Renal pelvis (tissue), 4 donors: ENCODE results near the gene KCNK17. TPM values are rescaled to one million over a fixed set of nuclear protein-coding genes. Genes with fewer than 3 reads are reported as not detected.
A peak's percentile ranks its signal among the peaks of the same experiment; 100 is the strongest.

Experiments used
- DNase-seq: peaks from one replicate; pipeline ENCODE4 v3.0.0-alpha.2; 2013
- polyA plus RNA-seq, 3 donors: library from polyadenylated mRNA; unstranded; fragments of 120-200 nt; gene quantifications; one replicate each; pipeline ENCODE4 v1.2.1, GENCODE V29; 2013; ENCODE audit not compliant: insufficient read length in 3 of 3

Gene KCNK17
- polyA plus RNA-seq, 3 donors, result 0.09 to 0.13 (median 0.10) TPM

GRCh38 chr6:39268721-39269120 lies 45.5 kb downstream of the KCNK17 start:
- no peak for DNase-seq

GRCh38 chr6:39268171-39268570 lies 46.0 kb downstream of the KCNK17 start:
- DNase-seq, result no peak

GRCh38 chr6:39266782-39267355 lies 47.4 kb downstream of the KCNK17 start:
- no peak for DNase-seq

- DNase-seq, result no peak
Observed at GRCh38 chr6:39266375-39266774, 47.8 kb downstream of the KCNK17 start.

- no peak for DNase-seq
Observed at GRCh38 chr6:39263303-39264037, 50.7 kb downstream of the KCNK17 start.

GRCh38 chr6:39261751-39262150 lies 52.5 kb downstream of the KCNK17 start:
- no peak for DNase-seq

- DNase-seq, result no peak
Observed at GRCh38 chr6:39260953-39261352, 53.3 kb downstream of the KCNK17 start.

- DNase-seq, result no peak
Observed at GRCh38 chr6:39260456-39260855, 53.8 kb downstream of the KCNK17 start.

- DNase-seq, result no peak
Observed at GRCh38 chr6:39256294-39256940, 57.8 kb downstream of the KCNK17 start.

- DNase-seq, result no peak
Observed at GRCh38 chr6:39254999-39255535, 59.2 kb downstream of the KCNK17 start.

GRCh38 chr6:39251406-39251805 lies 62.8 kb downstream of the KCNK17 start:
- DNase-seq, result peak; percentile 71

- DNase-seq, result no peak
Observed at GRCh38 chr6:39250507-39250906, 63.7 kb downstream of the KCNK17 start.

- no peak for DNase-seq
Observed at GRCh38 chr6:39249278-39249677, 64.9 kb downstream of the KCNK17 start.

Other genes with a start within 250 kb of the KCNK17 start
- 10 to 100 TPM; 19.5 to 22.4 (median 19.8) TPM for gene SAYSD1, start 199.2 kb downstream of the KCNK17 start, polyA plus RNA-seq
- 10 to 100 TPM; 10.7 to 15.0 (median 14.1) TPM for gene KCNK5, start 84.9 kb downstream of the KCNK17 start, polyA plus RNA-seq
- not detected for gene KCNK16, start 8.3 kb upstream of the KCNK17 start, polyA plus RNA-seq